GM21515 (cell line): ENCODE measurements around the gene SCNN1B.
"Not testable (repeated sequence)": the region's sequence is repeated elsewhere in the genome, so short reads cannot be mapped to it uniquely, and the experiment has no call there.

ENCODE experiments used
- ATAC-seq: cut with Tn5 transposase; IDR thresholded peaks from one replicate; pipeline ENCODE4 v1.9.1; 2021; ENCODE audit not compliant: unreplicated experiment

The SCNN1B gene

GRCh38 chr16:23378921-23379320 is 76.8 kb downstream of the SCNN1B start:
- ATAC-seq, result no peak

- no peak for ATAC-seq
Measured at GRCh38 chr16:23379707-23380106, 77.6 kb downstream of the SCNN1B start.

- no peak for ATAC-seq
Measured at GRCh38 chr16:23380501-23380951, 78.4 kb downstream of the SCNN1B start.

GRCh38 chr16:23381702-23382101 is 79.6 kb downstream of the SCNN1B start:
- ATAC-seq, result not testable (repeated sequence)

- no peak for ATAC-seq
Measured at GRCh38 chr16:23382279-23382678, 80.2 kb downstream of the SCNN1B start.

GRCh38 chr16:23383881-23384280 is 81.8 kb downstream of the SCNN1B start:
- no peak for ATAC-seq

GRCh38 chr16:23384878-23385277 is 82.8 kb downstream of the SCNN1B start:
- ATAC-seq, result no peak

GRCh38 chr16:23385441-23385840 is 83.3 kb downstream of the SCNN1B start:
- no peak for ATAC-seq

- ATAC-seq, result no peak
Measured at GRCh38 chr16:23387666-23388065, 85.6 kb downstream of the SCNN1B start.

- ATAC-seq, result no peak
Measured at GRCh38 chr16:23388786-23389185, 86.7 kb downstream of the SCNN1B start.

- ATAC-seq, result no peak
Measured at GRCh38 chr16:23389201-23389600, 87.1 kb downstream of the SCNN1B start.

GRCh38 chr16:23389936-23390335 is 87.8 kb downstream of the SCNN1B start:
- ATAC-seq, result not testable (repeated sequence)

GRCh38 chr16:23391381-23392222 is 89.5 kb downstream of the SCNN1B start:
- ATAC-seq, result no peak

- ATAC-seq, result no peak
Measured at GRCh38 chr16:23392223-23392600, 90.1 kb downstream of the SCNN1B start.

- no peak for ATAC-seq
Measured at GRCh38 chr16:23394141-23394831, 92.2 kb downstream of the SCNN1B start.

- ATAC-seq, result no peak
Measured at GRCh38 chr16:23395732-23396131, 93.6 kb downstream of the SCNN1B start.

- no peak for ATAC-seq
Measured at GRCh38 chr16:23397464-23397863, 95.4 kb downstream of the SCNN1B start.

GRCh38 chr16:23398987-23399805 is 97.1 kb downstream of the SCNN1B start:
- ATAC-seq, result no peak

- not testable (repeated sequence) for ATAC-seq
Measured at GRCh38 chr16:23400447-23400846, 98.3 kb downstream of the SCNN1B start.

GRCh38 chr16:23401139-23401538 is 99.0 kb downstream of the SCNN1B start:
- ATAC-seq, result no peak

GRCh38 chr16:23402100-23402499 is 100.0 kb downstream of the SCNN1B start:
- ATAC-seq, result no peak
